Measurements from ENCODE around the gene HRH2.
"Not testable (repeated sequence)": the region's sequence is repeated elsewhere in the genome, so short reads cannot be mapped to it uniquely, and the experiment has no call there.

Gene HRH2, protein sequence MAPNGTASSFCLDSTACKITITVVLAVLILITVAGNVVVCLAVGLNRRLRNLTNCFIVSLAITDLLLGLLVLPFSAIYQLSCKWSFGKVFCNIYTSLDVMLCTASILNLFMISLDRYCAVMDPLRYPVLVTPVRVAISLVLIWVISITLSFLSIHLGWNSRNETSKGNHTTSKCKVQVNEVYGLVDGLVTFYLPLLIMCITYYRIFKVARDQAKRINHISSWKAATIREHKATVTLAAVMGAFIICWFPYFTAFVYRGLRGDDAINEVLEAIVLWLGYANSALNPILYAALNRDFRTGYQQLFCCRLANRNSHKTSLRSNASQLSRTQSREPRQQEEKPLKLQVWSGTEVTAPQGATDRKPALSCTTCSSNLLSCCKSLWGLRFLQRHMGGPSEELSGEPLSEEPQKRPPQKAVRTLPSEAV

DNA sequence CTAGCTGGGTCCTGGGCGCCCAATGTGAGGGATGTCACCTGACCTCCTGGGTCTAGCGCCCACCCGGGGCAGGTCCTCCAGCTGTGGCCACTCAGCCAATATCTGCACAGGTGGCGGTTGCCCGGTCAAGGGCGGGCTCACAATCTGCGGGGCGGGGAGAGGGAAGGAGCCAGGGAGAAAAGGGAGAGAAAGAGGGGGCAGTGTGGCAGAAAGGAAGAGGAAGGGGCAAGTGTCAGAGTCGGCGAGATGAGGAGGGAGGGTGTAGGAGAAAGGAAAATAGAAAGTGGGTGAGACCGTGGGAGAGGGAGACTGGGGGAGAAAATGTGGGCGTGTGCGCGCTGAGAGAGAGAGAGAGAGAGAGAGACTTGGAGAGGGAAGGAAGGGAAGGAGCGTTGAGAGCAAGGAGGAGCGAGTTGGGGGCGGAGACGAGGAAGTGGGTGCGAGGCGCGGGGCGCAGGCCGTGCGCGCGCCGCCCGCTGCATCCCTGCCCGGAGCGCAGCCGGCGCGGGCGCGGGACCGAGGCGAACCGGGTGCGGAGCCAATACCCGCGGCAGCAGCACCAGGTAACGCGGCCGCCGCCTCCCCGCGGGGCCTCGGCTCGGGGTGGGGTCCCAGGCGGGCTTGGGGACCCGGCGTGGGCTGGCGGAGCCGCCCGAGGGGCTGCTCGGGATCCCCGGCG is at the start of gene HRH2:
HRH2 (plus strand) TSS at position 479 of the 679 bp plus-strand sequence. CDS start 25,163 bp downstream, outside the sequence.
- DNase-seq: peak; percentile 87 to 91 (median 90)

- DNase-seq: no peak
These were observed 48.3 kb upstream of the HRH2 start for GRCh38 chr5:175609526-175609925.

DNA sequence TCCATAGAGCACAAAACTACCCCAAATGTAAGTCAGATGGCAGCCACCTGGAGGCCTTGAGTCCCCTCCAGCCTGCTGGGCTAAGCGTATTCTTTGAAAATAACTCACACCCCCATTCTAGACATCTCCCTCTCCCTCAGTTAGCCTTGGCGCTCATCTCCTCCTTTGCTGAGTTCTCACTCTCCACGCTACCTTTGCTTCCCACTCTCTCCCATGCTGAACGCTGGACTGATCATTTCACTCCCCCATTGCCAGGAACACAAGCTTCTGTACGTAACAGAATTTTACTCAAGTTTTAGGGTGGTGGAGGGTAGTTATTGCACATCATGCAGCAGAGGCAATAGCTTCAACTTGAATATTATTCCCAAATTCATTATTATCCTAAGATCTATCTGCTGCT is 47.5 kb upstream of the HRH2 start:
- DNase-seq: no peak

GRCh38 chr5:175610898-175611297 is 47.0 kb upstream of the HRH2 start:
- no peak for DNase-seq

GRCh38 chr5:175614223-175614815 is 43.6 kb upstream of the HRH2 start:
- no peak for DNase-seq

DNA sequence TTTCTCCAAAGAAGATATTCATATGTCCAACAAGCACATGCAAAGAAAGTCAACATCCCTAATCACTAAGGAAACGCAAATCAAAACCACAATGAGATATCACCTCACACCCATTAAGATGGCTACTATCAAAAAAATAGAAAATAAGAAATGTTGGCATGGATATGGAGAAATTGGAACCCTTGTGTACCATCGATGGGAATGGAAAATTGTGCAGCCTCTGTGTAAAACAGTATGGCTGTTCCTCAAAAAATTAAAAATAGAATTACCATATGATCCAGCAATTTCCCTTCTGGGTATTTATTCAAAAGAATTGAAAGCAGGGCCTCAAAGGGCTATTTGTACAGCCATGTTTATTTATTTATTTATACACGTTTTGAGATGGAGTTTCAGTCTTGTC is 43.0 kb upstream of the HRH2 start:
- DNase-seq: no peak

DNA sequence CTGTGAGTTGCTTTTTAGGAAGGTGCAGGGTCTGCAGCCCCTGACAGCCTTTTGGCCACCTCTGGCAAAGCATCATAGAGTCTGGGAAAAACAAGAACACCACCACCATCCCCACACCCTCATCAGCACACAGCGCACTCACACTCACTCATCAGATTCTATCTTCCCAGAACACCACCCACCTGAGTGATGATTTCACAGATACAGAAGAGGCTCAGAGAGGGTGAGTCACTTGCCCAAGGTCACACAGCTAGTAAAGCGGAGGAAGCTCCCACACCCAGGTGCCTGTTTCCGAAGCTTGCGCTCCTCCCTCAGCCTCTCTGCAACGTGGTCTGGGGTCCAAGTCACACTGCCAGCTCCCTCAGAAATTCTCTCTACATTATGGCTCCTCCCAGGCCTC is 41.8 kb upstream of the HRH2 start:
- DNase-seq: no peak

GRCh38 chr5:175616527-175616926 is 41.3 kb upstream of the HRH2 start:
- not testable (repeated sequence) for DNase-seq

GRCh38 chr5:175617447-175617846 is 40.4 kb upstream of the HRH2 start:
- DNase-seq: peak in 1 of 3 donors; percentile 23

DNA sequence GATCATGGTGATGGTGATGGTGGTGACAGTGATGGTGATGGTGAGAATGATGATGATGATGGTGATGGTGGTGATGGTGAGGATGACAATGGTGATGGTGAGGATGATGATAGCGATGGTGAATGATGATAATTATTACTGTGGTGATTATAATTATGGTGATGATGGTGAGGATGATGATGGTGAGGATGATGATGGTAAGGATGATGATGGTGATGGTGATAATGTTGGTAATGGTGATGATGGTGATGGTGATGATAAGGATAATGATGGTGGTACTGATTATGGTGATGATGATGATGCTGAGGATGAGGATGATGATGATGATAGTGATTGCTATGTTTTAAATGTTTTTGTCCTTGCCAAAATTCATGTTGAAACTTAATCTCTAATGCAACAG is 37.3 kb upstream of the HRH2 start:
- no peak for DNase-seq

- no peak for DNase-seq
These were observed 35.9 kb upstream of the HRH2 start for GRCh38 chr5:175621971-175622370.

- DNase-seq: no peak
These were observed 34.8 kb upstream of the HRH2 start for GRCh38 chr5:175623088-175623487.

DNA sequence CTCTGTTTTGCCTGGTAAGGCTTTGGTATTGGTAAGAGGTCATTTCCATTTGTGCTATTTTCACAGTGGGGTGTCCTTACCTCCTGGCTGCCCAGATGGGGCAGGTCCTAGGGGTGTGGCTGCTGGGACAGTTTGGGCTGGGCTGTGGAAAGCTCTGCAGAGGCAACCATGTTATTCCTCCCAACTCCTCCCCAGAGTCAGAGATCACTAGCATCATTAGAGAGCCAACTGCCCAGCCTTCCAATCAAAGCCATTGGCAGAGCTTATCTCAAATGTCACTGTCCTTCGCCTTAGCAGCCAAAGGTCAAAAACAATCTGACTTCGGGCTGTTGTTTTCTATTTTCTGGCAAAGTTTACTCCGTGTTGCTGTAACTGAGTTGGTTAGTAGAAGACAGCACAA is 33.6 kb upstream of the HRH2 start:
- DNase-seq: no peak

GRCh38 chr5:175627005-175627404 is 30.9 kb upstream of the HRH2 start:
- no peak for DNase-seq

- no peak for DNase-seq
These were observed 30.1 kb upstream of the HRH2 start for GRCh38 chr5:175627739-175628138.

- no peak for DNase-seq
These were observed 29.2 kb upstream of the HRH2 start for GRCh38 chr5:175628668-175629067.

- no peak for DNase-seq
These were observed 28.6 kb upstream of the HRH2 start for GRCh38 chr5:175629261-175629660.

DNA sequence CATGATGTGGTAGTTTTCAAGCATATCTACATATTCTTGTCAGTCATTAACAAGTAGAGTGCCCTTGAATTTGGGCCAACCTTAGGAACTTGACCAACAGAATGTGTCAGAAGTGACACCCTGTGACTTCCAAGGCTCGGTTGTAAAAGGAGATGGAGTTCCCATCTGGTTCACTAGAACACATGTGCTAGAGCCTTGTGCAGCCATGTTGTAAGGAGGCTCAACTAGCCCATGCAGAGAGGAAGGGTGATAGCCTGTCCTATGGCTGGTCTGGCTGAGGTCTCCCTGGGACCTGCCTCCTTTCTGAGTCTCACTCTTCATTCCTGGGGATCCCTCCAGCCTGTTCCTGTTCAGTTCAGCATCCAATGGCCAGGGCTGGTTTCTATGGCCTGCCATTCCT is 28.1 kb upstream of the HRH2 start:
- no peak for DNase-seq

DNA sequence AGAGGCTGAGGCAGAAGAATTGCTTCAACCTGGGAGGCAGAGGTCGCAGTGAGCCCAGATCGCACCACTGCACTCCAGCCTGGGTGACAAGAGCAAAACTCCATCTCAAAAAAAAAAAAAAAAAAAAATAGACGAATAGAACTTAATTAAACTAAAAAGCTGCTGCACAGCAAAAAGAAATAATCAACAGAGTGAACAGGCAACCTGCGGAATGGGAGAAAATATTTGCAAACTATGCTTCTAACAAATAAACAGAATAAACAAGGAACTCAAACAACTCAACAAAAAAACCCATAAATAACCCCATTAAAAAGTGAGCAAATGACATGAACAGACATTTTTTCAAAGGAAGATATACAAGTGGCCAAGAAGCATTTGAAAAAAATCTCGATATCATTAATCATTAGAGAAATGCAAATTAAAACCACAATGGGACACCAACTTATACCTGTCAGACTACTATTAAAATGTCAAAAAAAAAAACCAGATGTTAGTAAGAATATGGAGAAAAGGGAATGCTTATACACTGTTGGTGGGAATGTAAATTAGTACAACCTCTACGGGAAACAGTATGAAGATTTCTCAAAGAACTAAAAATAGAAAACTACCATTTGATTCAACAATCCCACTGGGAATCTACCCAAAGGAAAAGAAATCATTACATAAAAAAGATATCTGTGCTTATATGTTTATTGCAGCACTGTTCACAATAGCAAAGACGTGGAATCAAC is 21.9 kb upstream of the HRH2 start:
- no peak for DNase-seq

- peak; percentile 72 to 90 (median 82) for DNase-seq
These were observed 19.6 kb upstream of the HRH2 start for GRCh38 chr5:175638305-175638704.

DNA sequence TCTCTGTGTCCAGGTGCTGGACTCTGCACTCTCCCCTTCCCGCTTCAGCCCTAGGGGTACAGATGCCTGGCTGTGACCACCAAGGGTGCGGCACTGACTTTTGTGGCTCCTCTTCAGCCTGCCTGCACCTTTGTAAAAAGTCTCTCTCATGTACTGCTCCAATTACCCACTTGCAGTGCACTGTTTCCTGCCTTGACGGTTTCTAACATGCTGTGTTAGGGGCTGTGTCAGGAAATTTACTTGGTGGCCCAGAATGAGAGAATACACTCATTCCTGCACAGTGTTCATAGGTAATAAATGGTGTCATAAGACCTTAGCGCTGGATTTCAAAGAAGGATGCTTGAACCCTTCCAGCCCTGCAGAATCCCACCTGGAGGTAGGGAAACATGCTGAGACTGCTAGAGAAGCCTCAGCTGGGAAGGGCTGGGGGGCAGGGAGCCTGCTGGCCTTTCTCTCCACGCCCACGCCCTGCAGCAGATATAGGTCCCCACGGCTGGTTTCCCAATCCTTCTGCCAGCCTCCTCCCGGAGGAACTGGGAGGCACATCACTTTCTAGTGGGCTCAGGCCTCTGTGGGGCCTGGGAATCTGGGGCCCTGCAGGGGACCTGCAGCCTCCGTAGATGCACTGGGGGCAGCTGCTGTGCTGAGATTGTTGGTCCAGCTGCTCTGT is 17.6 kb upstream of the HRH2 start:
- DNase-seq: peak; percentile 66 to 81 (median 71)

DNA sequence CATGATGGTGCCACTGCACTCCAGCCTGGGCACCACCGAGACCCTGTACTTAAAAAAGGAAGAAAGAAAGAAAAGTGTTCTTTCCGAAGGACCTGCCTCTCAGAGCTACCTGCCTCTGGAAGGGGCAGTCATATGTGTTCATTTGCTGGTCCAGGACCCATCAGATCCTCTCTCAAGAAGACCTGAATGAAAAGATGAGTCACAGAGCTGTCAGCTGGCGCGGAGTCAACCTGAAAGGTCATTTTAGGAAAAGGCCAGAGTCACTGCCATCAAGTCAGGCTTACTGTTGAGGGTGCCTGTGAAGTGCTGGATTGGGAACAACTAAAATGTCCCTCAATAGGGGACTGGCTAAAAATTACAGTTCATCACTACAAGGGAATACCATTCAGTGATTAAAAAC is 14.9 kb upstream of the HRH2 start:
- no peak for DNase-seq

- DNase-seq: no peak
These were observed 11.6 kb upstream of the HRH2 start for GRCh38 chr5:175646251-175646650.

All from suppressor macrophage treated with lipopolysaccharide for 1 hour (primary cell).